K562 (cell line): ENCODE measurements around the gene TXNDC8. TPM values are rescaled to one million over a fixed set of nuclear protein-coding genes. Genes with fewer than 3 reads are reported as not detected.

ENCODE experiments used
- ATAC-seq: fragments of 200-7000 bp; cut with Tn5 transposase; 3 replicates; pipeline ENCODE4 v1.9.1; 2020; ENCODE audit warnings: moderate library complexity
- BruUV-seq: library from RNA; stranded (reverse); fragments of 400-500 nt; replicated peaks from 2 replicates; lab custom pipeline; 2021; lab: Mats Ljungman, UMichigan
- CTCF ChIA-PET: fragments of 300-600 bp; formaldehyde crosslinking; extraction: SDS; loops from one replicate; lab custom pipeline; 2021; ENCODE audit warnings: low intra/inter-chr PET ratio; lab: Yijun Ruan, JAX
- POLR2A ChIA-PET: fragments of 300-600, 350-650 bp; sonication (Branson Sonifier 250); formaldehyde crosslinking; extraction: SDS; loops from one replicate; lab custom pipeline; 2021; ENCODE audit warnings: antibody characterized with exemption, inconsistent platforms; lab: Yijun Ruan, JAX
- DNase-seq, 4 experiments: peaks; one replicate each; pipeline versions ENCODE4 v3.0.0 to v3.0.0-alpha.2; 2011 to 2018; ENCODE audit warnings: low spot score in 3 of 4, mixed read lengths in 3 of 4; ENCODE audit errors: extremely low read depth in 1 of 4
- FAIRE-seq: peaks from 2 replicates; lab custom pipeline; 2011; peaks lifted over from hg19 to GRCh38; lab: Jason Lieb, UNC
- H2AFZ ChIP-seq: 2 replicates; pipeline ENCODE4 v1.6.0; 2011; ENCODE audit warnings: low read depth, low read length, control low read depth, inconsistent platforms
- H3K27ac ChIP-seq: fragments of 200-600 bp; 3 replicates; pipeline ENCODE4 v1.8.0; 2011; ENCODE audit warnings: low read depth, mild to moderate bottlenecking, control low read depth, inconsistent platforms, low read length, moderate library complexity, mixed read lengths; ENCODE audit errors: extremely low read depth
- H3K27me3 ChIP-seq, 2 experiments: fragments of 300-600 bp in 1 of 2; 2 replicates in 1 of 2; 3 replicates in 1 of 2; pipeline versions ENCODE4 v1.6.0 to v1.8.0; 2011; ENCODE audit warnings: inconsistent platforms in 2 of 2, low read length in 2 of 2, mild to moderate bottlenecking in 1 of 2, mixed read lengths in 1 of 2, moderate library complexity in 1 of 2; ENCODE audit not compliant: control insufficient read depth in 2 of 2, insufficient read depth in 2 of 2
- H3K36me3 ChIP-seq: fragments of 300-600 bp; 3 replicates; pipeline ENCODE4 v1.8.0; 2011; ENCODE audit warnings: mild to moderate bottlenecking, low read length, inconsistent platforms; ENCODE audit not compliant: control insufficient read depth, insufficient read depth
- H3K4me1 ChIP-seq, 2 experiments: fragments of 200-600 bp in 1 of 2; replicated peaks in 1 of 2; 2 replicates in 1 of 2; 3 replicates in 1 of 2; pipeline versions ENCODE4 v1.5.1 to v1.8.0; 2011; ENCODE audit warnings: inconsistent platforms in 2 of 2, low read length in 2 of 2, mild to moderate bottlenecking in 1 of 2, mixed read lengths in 1 of 2, moderate library complexity in 1 of 2; ENCODE audit not compliant: control insufficient read depth in 2 of 2, insufficient read depth in 2 of 2
- H3K4me2 ChIP-seq: 2 replicates; pipeline ENCODE4 v1.6.1; 2011; ENCODE audit warnings: low read length, control low read depth, inconsistent platforms, mixed read lengths; ENCODE audit not compliant: insufficient read depth
- H3K4me3 ChIP-seq: fragments of 200-600 bp; sonication (generic), shearing (Covaris generic); 2 replicates; pipeline ENCODE4 v1.5.1; 2016; ENCODE audit warnings: control low read depth, inconsistent platforms
- H3K79me2 ChIP-seq: fragments of 200-600 bp; 3 replicates; pipeline ENCODE4 v1.8.0; 2011; ENCODE audit warnings: low read length, inconsistent platforms; ENCODE audit not compliant: control insufficient read depth, insufficient read depth
- H3K9ac ChIP-seq, 2 experiments: 2 replicates each; pipeline versions ENCODE4 v1.6.0 to v1.6.1; 2011; ENCODE audit warnings: low read depth in 2 of 2, low read length in 2 of 2, control low read depth in 1 of 2, inconsistent platforms in 1 of 2, mild to moderate bottlenecking in 1 of 2, mixed read lengths in 1 of 2; ENCODE audit not compliant: insufficient read depth in 1 of 2
- H3K9me1 ChIP-seq: one replicate; pipeline ENCODE4 v1.6.0; 2011; ENCODE audit warnings: inconsistent platforms, mild to moderate bottlenecking, low read length, moderate library complexity; ENCODE audit not compliant: control insufficient read depth, insufficient read depth
- H3K9me3 ChIP-seq: replicated peaks from 2 replicates; pipeline ENCODE4 v1.5.1; 2011; ENCODE audit warnings: low read depth, low read length, inconsistent platforms; ENCODE audit not compliant: control insufficient read depth, insufficient read depth
- H4K20me1 ChIP-seq: replicated peaks from 2 replicates; pipeline ENCODE4 v1.6.1; 2011; ENCODE audit warnings: low read length, inconsistent platforms, mixed read lengths; ENCODE audit not compliant: control insufficient read depth, insufficient read depth
- CHD4 ChIP-seq: fragments of 200-600 bp; sonication (generic); IDR thresholded peaks from 3 replicates; pipeline ENCODE4 v1.6.1; 2012; ENCODE audit warnings: low read depth, mild to moderate bottlenecking, mixed read lengths, low read length, inconsistent platforms; ENCODE audit not compliant: insufficient read depth, insufficient replicate concordance, poor library complexity, severe bottlenecking
- EP400 ChIP-seq: fragments of 450-650 bp; IDR thresholded peaks from 2 replicates; pipeline ENCODE4 v1.6.1; 2017; ENCODE audit warnings: antibody characterized with exemption, mild to moderate bottlenecking, moderate library complexity
- ESRRB ChIP-seq: fragments of 250-450 bp; sonication (Bioruptor Pico); IDR thresholded peaks from 2 replicates; pipeline ENCODE4 v1.5.0; 2020; ENCODE audit warnings: mild to moderate bottlenecking, moderate library complexity, borderline replicate concordance
- JUND ChIP-seq, 2 experiments: IDR thresholded peaks; 2 replicates in 1 of 2; 3 replicates in 1 of 2; pipeline ENCODE4 v1.6.1; 2011; ENCODE audit warnings: borderline replicate concordance in 2 of 2, low read depth in 2 of 2, low read length in 2 of 2, improper control_type of control experiment in 1 of 2, missing biosample characterization in 1 of 2, missing genetic modification characterization in 1 of 2, missing genetic modification reagents in 1 of 2
- MTF1 ChIP-seq: fragments of 250-450 bp; sonication (Bioruptor Pico); IDR thresholded peaks from 2 replicates; pipeline ENCODE4 v1.9.0; 2021; ENCODE audit warnings: moderate library complexity, mild to moderate bottlenecking, inconsistent platforms, borderline replicate concordance
- NR1H2 ChIP-seq: sonication (generic); formaldehyde crosslinking; IDR thresholded peaks from 2 replicates; pipeline ENCODE4 v1.4.0; 2020; ENCODE audit warnings: mild to moderate bottlenecking, missing genetic modification reagents
- PCBP1 ChIP-seq: fragments of 200-400 bp; formaldehyde crosslinking; IDR thresholded peaks from 2 replicates; pipeline ENCODE4 v1.6.1; 2018; ENCODE audit warnings: mild to moderate bottlenecking, low read depth, low read length; ENCODE audit not compliant: poor library complexity, severe bottlenecking
- POLR3G ChIP-seq: IDR thresholded peaks from 2 replicates; pipeline ENCODE4 v1.6.1; 2011; ENCODE audit not compliant: insufficient read length, insufficient replicate concordance; ENCODE audit errors: extremely low read depth
- SMC3 ChIP-seq: conservative IDR thresholded peaks from 2 replicates; pipeline ENCODE4 v1.6.1; 2011; ENCODE audit warnings: low read depth, low read length, improper control_type of control experiment; ENCODE audit not compliant: insufficient read depth
- WGBS: fragments of 100-300 bp; shearing (Covaris generic); methylation state at CpG from one replicate; pipeline ENCODE4 v1.1.6; 2016; ENCODE audit warnings: low coverage, mixed read lengths; ENCODE audit not compliant: insufficient coverage; ENCODE audit errors: missing lambda C conversion rate; 5-methylcytosine and 5-hydroxymethylcytosine counted together
- in situ Hi-C: fragments of 300-500 bp; cut with MboI; formaldehyde crosslinking; loops from 4 replicates; pipeline ENCODE4 v1.15.0; 2018; ENCODE audit warnings: inconsistent platforms, mixed read lengths
- intact Hi-C: fragments of 100-400 bp; cut with micrococcal nuclease; formaldehyde crosslinking; loops from 2 replicates; pipeline ENCODE4 v1.14.2; 2022
- polyA plus RNA-seq, 8 experiments: library from polyadenylated mRNA; depleted of rRNA in 4 of 8; stranded (reverse) in 5 of 8; unstranded in 3 of 8; fragments of >200 nt; fragmentation: Nextera tagmentation in 2 of 8; fragmentation: Illumina TruSeq in 1 of 8; extraction: Ambion mirVana in 2 of 8; extraction: Trizol in 1 of 8; gene quantifications; 2 replicates each; pipeline versions ENCODE4 v1.2.1 to v1.2.3, GENCODE V29; 2011 to 2014; ENCODE audit warnings: inconsistent platforms in 1 of 8, missing spikeins in 1 of 8
- total RNA-seq, 7 experiments: library from RNA; depleted of rRNA in 6 of 7; stranded (reverse); fragments of >200 nt in 6 of 7; fragmentation: Illumina TruSeq in 2 of 7; extraction: Trizol in 2 of 7; gene quantifications; 2 replicates each; pipeline versions ENCODE4 v1.2.1 to v1.2.3, GENCODE V29; 2011 to 2021; ENCODE audit warnings: low replicate concordance in 1 of 7
- TF ChIP-seq, protein P1 (sequence below): fragments of 450-650 bp; IDR thresholded peaks from 2 replicates; pipeline ENCODE4 v1.6.1; 2017; ENCODE audit warnings: antibody characterized with exemption, mild to moderate bottlenecking
- TF ChIP-seq, protein P2 (sequence below): fragments of 250-450 bp; sonication (Bioruptor Pico); IDR thresholded peaks from 2 replicates; pipeline ENCODE4 v1.8.0; 2022; ENCODE audit warnings: inconsistent platforms
- TF ChIP-seq, protein P3 (sequence below): fragments of 450-650 bp; formaldehyde crosslinking; IDR thresholded peaks from 2 replicates; pipeline ENCODE4 v1.4.0; 2020; ENCODE audit warnings: mild to moderate bottlenecking, mixed read lengths

Gene TXNDC8
- total and polyA plus RNA-seq, 9 of the 15 experiments (the other 6 are each of a cell fraction or from before 2014, with no cell fraction given), result not detected

DNA sequence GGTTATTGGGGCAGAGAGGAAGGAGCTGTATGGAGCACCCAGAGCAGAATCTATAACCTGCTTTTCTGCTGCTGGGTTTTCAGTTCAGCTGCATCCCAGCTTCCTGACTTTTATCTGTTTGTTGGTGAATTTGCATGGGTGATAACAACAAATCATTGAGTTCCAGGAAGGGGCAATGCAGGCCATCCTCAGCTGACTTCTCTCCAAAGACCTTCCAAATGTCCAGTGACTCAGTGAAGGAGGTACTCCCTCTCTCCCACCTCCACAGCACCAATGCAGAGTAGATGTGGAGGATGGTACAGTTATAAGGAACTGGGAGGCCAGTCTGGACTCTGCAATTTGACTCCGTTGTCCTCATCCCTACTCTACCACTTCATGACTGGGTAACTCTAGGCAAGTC, 79.7 kb downstream of the TXNDC8 start:
- Histone ChIP-seq H3K4me3 (peak overlapping the region; percentile 91), H2AFZ (peak overlapping the region; percentile 98), H4K20me1 (peaks cover 26% of the 10 kb centered on the region), H3K9me1 (no peaks in the 10 kb centered on the region), H3K4me2 (peak overlapping the region; percentile 94), H3K27ac (peak overlapping the region; percentile 97), H3K9me3 (no peaks in the 10 kb centered on the region), H3K9ac (peak overlapping the region; percentile 93 to 97; a peak in 3 of 4 replicates), H3K79me2 (peaks cover 50% of the 10 kb centered on the region), H3K4me1 (peaks cover 15 to 38% of the 10 kb centered on the region in 2 experiments), H3K36me3 (peaks cover 12% of the 10 kb centered on the region; the same call in 2 of the 3 replicates), H3K27me3 (no peaks in the 10 kb centered on the region)
- 14% methylated on average over 1 of the region's 1 CpG for WGBS
- in situ Hi-C loops (no loop called here), intact Hi-C loops (loop anchor here (5.0 kb wide), 1 partner anchor 114 kb away; no protein-coding TSS in a partner anchor)
- POLR2A ChIA-PET, result interaction anchor here (0.7 to 6.3 kb wide), 6 partner anchors 14 to 48 kb away, joined by 3 to 94 read pairs (median 4); no protein-coding TSS in a partner anchor
- DNase-seq (peak in 2 of 4 experiments; percentile 30 to 68), ATAC-seq (no peak), FAIRE-seq (peak; percentile 37)
- BruUV-seq, result no TSS peak
- CTCF ChIA-PET, result no interaction called here
- TF ChIP-seq JUND (IDR thresholded peaks at IDR 0.05; ENCODE audit: borderline replicate concordance, low read depth, low read length) (peak; percentile 48), JUND (tag; IDR thresholded peaks at IDR 0.05; ENCODE audit: borderline replicate concordance, low read depth, low read length) (peak; percentile 31; the same call in 1 of the 3 replicates), EP400 (no peak), MTF1 (no peak), SMC3 (no peak), CHD4 (no peak), POLR3G (no peak), PCBP1 (no peak), ESRRB (CRISPR knock-in tag) (no peak), NR1H2 (CRISPR knock-in tag) (no peak)
- TF ChIP-seq, protein P1, sequence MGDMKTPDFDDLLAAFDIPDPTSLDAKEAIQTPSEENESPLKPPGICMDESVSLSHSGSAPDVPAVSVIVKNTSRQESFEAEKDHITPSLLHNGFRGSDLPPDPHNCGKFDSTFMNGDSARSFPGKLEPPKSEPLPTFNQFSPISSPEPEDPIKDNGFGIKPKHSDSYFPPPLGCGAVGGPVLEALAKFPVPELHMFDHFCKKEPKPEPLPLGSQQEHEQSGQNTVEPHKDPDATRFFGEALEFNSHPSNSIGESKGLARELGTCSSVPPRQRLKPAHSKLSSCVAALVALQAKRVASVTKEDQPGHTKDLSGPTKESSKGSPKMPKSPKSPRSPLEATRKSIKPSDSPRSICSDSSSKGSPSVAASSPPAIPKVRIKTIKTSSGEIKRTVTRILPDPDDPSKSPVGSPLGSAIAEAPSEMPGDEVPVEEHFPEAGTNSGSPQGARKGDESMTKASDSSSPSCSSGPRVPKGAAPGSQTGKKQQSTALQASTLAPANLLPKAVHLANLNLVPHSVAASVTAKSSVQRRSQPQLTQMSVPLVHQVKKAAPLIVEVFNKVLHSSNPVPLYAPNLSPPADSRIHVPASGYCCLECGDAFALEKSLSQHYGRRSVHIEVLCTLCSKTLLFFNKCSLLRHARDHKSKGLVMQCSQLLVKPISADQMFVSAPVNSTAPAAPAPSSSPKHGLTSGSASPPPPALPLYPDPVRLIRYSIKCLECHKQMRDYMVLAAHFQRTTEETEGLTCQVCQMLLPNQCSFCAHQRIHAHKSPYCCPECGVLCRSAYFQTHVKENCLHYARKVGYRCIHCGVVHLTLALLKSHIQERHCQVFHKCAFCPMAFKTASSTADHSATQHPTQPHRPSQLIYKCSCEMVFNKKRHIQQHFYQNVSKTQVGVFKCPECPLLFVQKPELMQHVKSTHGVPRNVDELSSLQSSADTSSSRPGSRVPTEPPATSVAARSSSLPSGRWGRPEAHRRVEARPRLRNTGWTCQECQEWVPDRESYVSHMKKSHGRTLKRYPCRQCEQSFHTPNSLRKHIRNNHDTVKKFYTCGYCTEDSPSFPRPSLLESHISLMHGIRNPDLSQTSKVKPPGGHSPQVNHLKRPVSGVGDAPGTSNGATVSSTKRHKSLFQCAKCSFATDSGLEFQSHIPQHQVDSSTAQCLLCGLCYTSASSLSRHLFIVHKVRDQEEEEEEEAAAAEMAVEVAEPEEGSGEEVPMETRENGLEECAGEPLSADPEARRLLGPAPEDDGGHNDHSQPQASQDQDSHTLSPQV, result 0 out of 2 replicates have a peak, but pooled peaks have one; percentile 26
- TF ChIP-seq, protein P2, sequence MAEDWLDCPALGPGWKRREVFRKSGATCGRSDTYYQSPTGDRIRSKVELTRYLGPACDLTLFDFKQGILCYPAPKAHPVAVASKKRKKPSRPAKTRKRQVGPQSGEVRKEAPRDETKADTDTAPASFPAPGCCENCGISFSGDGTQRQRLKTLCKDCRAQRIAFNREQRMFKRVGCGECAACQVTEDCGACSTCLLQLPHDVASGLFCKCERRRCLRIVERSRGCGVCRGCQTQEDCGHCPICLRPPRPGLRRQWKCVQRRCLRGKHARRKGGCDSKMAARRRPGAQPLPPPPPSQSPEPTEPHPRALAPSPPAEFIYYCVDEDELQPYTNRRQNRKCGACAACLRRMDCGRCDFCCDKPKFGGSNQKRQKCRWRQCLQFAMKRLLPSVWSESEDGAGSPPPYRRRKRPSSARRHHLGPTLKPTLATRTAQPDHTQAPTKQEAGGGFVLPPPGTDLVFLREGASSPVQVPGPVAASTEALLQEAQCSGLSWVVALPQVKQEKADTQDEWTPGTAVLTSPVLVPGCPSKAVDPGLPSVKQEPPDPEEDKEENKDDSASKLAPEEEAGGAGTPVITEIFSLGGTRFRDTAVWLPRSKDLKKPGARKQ (CRISPR knock-in tag), result no peak
- TF ChIP-seq, protein P3, sequence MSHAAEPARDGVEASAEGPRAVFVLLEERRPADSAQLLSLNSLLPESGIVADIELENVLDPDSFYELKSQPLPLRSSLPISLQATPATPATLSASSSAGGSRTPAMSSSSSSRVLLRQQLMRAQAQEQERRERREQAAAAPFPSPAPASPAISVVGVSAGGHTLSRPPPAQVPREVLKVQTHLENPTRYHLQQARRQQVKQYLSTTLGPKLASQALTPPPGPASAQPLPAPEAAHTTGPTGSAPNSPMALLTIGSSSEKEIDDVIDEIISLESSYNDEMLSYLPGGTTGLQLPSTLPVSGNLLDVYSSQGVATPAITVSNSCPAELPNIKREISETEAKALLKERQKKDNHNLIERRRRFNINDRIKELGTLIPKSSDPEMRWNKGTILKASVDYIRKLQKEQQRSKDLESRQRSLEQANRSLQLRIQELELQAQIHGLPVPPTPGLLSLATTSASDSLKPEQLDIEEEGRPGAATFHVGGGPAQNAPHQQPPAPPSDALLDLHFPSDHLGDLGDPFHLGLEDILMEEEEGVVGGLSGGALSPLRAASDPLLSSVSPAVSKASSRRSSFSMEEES, result no peak
